ENCODE results near the gene NATD1.

GRCh38 chr17:21190078-21190477 lies 63.1 kb downstream of the NATD1 start:
- TF ChIP-seq TEAD4 (IDR thresholded peaks at IDR 0.05; ENCODE audit: borderline replicate concordance, insufficient read depth) (no peak), REST (IDR thresholded peaks at IDR 0.05; ENCODE audit: low read depth, low read length) (no peak), RFX5 (IDR thresholded peaks at IDR 0.05; ENCODE audit: low read length) (no peak)

Measured in SK-N-SH (cell line).